DND-41 (cell line): ENCODE results near the gene WHRN.

ENCODE experiments used
- ATAC-seq: fragments of 200-7000 bp; cut with Tn5 transposase; 3 replicates; pipeline ENCODE4 v1.9.1; 2021; ENCODE audit warnings: low read depth; ENCODE audit not compliant: insufficient read depth
- DNase-seq: peaks from one replicate; pipeline ENCODE4 v3.0.0-alpha.2; 2020
- H2AFZ ChIP-seq: 2 replicates; pipeline ENCODE4 v1.6.0; 2012; ENCODE audit warnings: low read depth, low read length
- H3K27ac ChIP-seq: 2 replicates; pipeline ENCODE4 v1.5.1; 2012; ENCODE audit warnings: low read length, inconsistent platforms
- H3K27me3 ChIP-seq: fragments of 200-600 bp; sonication (generic); 2 replicates; pipeline ENCODE4 v1.6.0; 2012; ENCODE audit warnings: low read length, mild to moderate bottlenecking, inconsistent platforms; ENCODE audit not compliant: insufficient read depth, poor library complexity
- H3K36me3 ChIP-seq: 2 replicates; pipeline ENCODE4 v1.5.1; 2012; ENCODE audit warnings: low read length, inconsistent platforms; ENCODE audit not compliant: insufficient read depth
- H3K4me1 ChIP-seq: 2 replicates; pipeline ENCODE4 v1.5.1; 2012; ENCODE audit warnings: mild to moderate bottlenecking, low read length; ENCODE audit not compliant: insufficient read depth
- H3K4me2 ChIP-seq: 2 replicates; pipeline ENCODE4 v1.6.0; 2012; ENCODE audit warnings: mild to moderate bottlenecking, moderate library complexity, low read length, inconsistent platforms; ENCODE audit not compliant: insufficient read depth
- H3K4me3 ChIP-seq, 2 experiments: fragments of 200-600 bp in 1 of 2; shearing (Covaris generic) in 1 of 2; 2 replicates each; pipeline ENCODE4 v1.5.1; 2012 to 2016; ENCODE audit warnings: inconsistent platforms in 2 of 2, low read length in 2 of 2, mild to moderate bottlenecking in 2 of 2, low read depth in 1 of 2, moderate library complexity in 1 of 2
- H3K79me2 ChIP-seq: 2 replicates; pipeline ENCODE4 v1.6.0; 2012; ENCODE audit warnings: low read length, inconsistent platforms; ENCODE audit not compliant: insufficient read depth
- H3K9ac ChIP-seq: 2 replicates; pipeline ENCODE4 v1.6.0; 2012; ENCODE audit warnings: low read depth, mild to moderate bottlenecking, inconsistent platforms, low read length, moderate library complexity
- H3K9me3 ChIP-seq: 2 replicates; pipeline ENCODE4 v1.5.1; 2012; ENCODE audit warnings: low read length, moderate library complexity, mild to moderate bottlenecking, inconsistent platforms; ENCODE audit not compliant: insufficient read depth, severe bottlenecking
- H4K20me1 ChIP-seq: 2 replicates; pipeline ENCODE4 v1.6.0; 2012; ENCODE audit warnings: low read length; ENCODE audit not compliant: insufficient read depth
- EZH2 ChIP-seq: IDR thresholded peaks from 3 replicates; pipeline ENCODE4 v1.6.1; 2012; ENCODE audit warnings: borderline replicate concordance, low read depth, mild to moderate bottlenecking, moderate library complexity, low read length, inconsistent platforms; ENCODE audit not compliant: severe bottlenecking
- TF ChIP-seq, protein P1 (sequence below): IDR thresholded peaks from 2 replicates; pipeline ENCODE4 v1.5.1; 2012; ENCODE audit warnings: borderline replicate concordance, low read length, moderate library complexity, mild to moderate bottlenecking; ENCODE audit not compliant: poor library complexity, severe bottlenecking; ENCODE audit errors: extremely low read depth

Gene WHRN

DNA sequence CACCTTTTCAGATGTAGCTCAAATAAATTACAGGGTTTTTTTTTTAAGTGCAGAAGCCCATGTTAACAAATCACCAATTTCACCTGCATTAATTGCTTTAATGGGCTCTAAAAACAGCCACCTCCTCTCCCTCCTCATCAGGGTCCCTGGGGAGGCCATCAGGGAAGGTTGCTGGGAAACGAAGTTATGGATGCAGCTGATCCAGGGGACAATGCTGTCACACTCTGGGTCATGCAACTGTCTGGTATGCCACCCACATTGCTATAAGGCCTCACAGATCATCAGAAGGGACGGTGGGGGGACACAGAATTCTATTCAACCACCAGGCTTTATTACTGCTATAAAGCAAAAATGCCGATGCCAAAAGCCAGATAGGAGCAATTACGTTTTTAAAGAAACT is 9.3 kb downstream of the WHRN start:
- Histone ChIP-seq H3K9me3 (no peaks in the 10 kb centered on the region), H4K20me1 (no peaks in the 10 kb centered on the region), H3K4me3 (no peak overlapping the region), H3K9ac (no peak overlapping the region), H3K27ac (no peak overlapping the region), H2AFZ (no peak overlapping the region), H3K4me1 (no peaks in the 10 kb centered on the region), H3K4me2 (no peak overlapping the region), H3K79me2 (no peaks in the 10 kb centered on the region), H3K36me3 (no peaks in the 10 kb centered on the region), H3K27me3 (peaks cover 50% of the 10 kb centered on the region)
- no peak for DNase-seq
- ATAC-seq = no peak
- TF ChIP-seq EZH2 = no peak
- TF ChIP-seq, protein P1, sequence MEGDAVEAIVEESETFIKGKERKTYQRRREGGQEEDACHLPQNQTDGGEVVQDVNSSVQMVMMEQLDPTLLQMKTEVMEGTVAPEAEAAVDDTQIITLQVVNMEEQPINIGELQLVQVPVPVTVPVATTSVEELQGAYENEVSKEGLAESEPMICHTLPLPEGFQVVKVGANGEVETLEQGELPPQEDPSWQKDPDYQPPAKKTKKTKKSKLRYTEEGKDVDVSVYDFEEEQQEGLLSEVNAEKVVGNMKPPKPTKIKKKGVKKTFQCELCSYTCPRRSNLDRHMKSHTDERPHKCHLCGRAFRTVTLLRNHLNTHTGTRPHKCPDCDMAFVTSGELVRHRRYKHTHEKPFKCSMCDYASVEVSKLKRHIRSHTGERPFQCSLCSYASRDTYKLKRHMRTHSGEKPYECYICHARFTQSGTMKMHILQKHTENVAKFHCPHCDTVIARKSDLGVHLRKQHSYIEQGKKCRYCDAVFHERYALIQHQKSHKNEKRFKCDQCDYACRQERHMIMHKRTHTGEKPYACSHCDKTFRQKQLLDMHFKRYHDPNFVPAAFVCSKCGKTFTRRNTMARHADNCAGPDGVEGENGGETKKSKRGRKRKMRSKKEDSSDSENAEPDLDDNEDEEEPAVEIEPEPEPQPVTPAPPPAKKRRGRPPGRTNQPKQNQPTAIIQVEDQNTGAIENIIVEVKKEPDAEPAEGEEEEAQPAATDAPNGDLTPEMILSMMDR = no peak

DNA sequence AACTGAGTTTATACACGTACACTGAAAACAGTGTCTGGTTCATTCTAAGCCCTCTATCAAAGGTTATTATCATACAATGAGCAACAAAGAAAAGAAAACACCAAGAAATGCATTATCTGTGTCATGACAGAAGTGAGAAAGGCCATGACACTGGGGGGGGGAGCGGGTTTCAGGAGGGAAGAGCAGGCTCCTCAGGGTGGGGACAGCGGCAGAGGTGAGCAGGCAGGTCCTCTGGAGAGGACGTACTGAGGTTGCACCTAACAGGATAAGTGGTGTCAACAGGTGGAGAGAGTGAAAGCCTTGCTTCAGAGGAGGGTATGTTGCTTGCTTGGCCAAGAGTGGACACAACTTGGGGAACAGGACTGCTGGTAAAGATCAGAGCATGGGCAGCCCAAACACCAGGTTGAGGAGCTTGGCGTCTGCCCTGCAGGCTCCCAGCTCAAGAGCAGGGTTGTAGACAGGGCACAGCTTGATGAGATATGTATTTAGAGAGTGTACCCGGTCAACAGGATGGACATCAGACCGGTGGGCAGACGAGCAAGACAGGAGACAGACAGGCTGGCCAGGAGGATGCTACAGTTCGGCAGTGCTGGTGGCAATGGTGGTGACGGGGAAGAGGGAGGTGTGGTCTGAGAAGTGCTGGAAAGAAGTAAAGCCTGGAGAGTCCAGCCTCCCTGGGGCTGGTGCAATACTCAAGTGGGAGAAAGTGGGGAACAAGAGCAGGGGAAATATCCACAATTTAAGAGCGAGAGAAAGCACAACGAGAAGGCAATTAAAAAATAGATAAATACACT is 10.3 kb downstream of the WHRN start:
- H3K27ac ChIP-seq = no peak overlapping the region

DNA sequence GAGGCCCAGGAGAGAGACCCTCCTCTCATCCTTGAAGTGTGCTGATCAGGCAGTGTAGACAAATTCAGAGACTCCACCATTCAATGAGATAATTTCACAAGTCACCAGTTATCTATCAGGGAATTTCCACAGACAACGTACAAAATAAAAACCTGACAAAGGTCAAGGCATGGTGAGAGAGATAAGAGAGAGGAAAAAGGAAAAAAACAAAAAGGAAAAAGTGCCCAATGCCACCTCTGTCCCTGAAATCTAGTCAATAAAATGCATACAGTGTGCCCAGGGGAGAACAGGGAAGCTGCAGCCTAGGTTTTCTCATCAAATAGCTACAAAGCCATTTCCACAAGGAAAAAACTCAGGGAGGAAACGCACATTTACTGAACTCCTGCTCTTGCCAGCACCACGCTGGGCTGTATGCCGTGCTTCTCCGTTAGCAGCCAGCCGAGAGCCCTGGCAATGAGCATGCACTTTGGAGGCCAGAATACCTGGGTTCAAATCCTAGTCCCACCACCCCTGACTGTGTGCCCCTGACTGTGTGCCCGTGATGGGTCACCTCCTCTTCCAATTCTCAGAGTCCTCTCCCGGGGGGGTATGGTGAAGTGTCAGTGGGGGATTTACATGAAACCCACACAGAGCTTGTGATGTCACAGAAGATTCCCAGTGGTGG is 11.6 kb downstream of the WHRN start:
- H3K4me3 ChIP-seq = no peak overlapping the region
- no peaks in the 10 kb centered on the region for H3K36me3 ChIP-seq
- no peaks in the 10 kb centered on the region for H3K4me1 ChIP-seq
- no peaks in the 10 kb centered on the region for H3K9me3 ChIP-seq
- peaks cover 30% of the 10 kb centered on the region for H3K27me3 ChIP-seq
- DNase-seq (no peak), ATAC-seq (no peak)
- H4K20me1 ChIP-seq = no peaks in the 10 kb centered on the region
- H3K4me2 ChIP-seq = no peak overlapping the region
- no peaks in the 10 kb centered on the region for H3K79me2 ChIP-seq
- no peak for TF ChIP-seq EZH2
- TF ChIP-seq, protein P1 = no peak
- H3K9ac ChIP-seq = no peak overlapping the region
- H3K27ac ChIP-seq = no peak overlapping the region
- no peak overlapping the region for H2AFZ ChIP-seq

More for the DNA sequence above, 10.3 kb downstream of the WHRN start:
- ATAC-seq (no peak), DNase-seq (no peak)
- Histone ChIP-seq H4K20me1 (no peaks in the 10 kb centered on the region), H3K9ac (no peak overlapping the region), H3K4me3 (no peak overlapping the region), H3K36me3 (no peaks in the 10 kb centered on the region), H3K4me1 (no peaks in the 10 kb centered on the region), H3K27me3 (peaks cover 41% of the 10 kb centered on the region), H3K9me3 (no peaks in the 10 kb centered on the region), H3K4me2 (no peak overlapping the region), H3K79me2 (no peaks in the 10 kb centered on the region), H2AFZ (no peak overlapping the region)
- TF ChIP-seq EZH2 = no peak
- TF ChIP-seq, protein P1 = no peak
